ENCODE results near the gene DEFB119.

GRCh38 chr20:31410011-31410410 lies 19.6 kb upstream of the DEFB119 start:
- no peak for TF ChIP-seq CTCF (IDR thresholded peaks at IDR 0.05)
- TF ChIP-seq POLR2A (IDR thresholded peaks at IDR 0.05; ENCODE audit: low read depth), result no peak
- no peak for TF ChIP-seq EP300 (IDR thresholded peaks at IDR 0.05)
